HG03439 (cell line): ENCODE data around the gene KIDINS220.
"Not testable (repeated sequence)": the region's sequence is repeated elsewhere in the genome, so short reads cannot be mapped to it uniquely, and the experiment has no call there.

Experiments used
- ATAC-seq: cut with Tn5 transposase; IDR thresholded peaks from one replicate; pipeline ENCODE4 v1.9.1; 2021; ENCODE audit warnings: mild to moderate bottlenecking, moderate library complexity; ENCODE audit not compliant: unreplicated experiment

Gene KIDINS220

GRCh38 chr2:8756716-8757115, 80.7 kb downstream of the KIDINS220 start:
- no peak for ATAC-seq

DNA sequence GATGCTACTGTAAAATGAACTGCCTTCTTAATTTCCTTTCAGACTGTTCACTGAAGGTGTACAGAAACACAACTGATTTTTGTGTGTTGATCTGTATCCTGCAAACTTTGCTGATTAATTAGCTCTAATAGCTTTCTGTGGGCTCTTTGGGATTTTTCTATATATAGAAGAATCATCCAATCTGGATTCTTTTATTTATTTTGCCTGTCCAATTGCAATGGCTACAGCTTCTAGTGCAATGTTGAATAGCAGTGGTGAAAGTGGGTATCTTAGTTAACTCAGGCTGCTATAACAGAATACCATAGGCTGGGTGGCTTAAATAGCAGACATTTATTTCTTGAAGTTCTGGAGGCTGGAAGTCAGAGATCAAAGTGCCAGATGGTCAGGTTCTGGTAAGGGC, 81.2 kb downstream of the KIDINS220 start:
- ATAC-seq: no peak

DNA sequence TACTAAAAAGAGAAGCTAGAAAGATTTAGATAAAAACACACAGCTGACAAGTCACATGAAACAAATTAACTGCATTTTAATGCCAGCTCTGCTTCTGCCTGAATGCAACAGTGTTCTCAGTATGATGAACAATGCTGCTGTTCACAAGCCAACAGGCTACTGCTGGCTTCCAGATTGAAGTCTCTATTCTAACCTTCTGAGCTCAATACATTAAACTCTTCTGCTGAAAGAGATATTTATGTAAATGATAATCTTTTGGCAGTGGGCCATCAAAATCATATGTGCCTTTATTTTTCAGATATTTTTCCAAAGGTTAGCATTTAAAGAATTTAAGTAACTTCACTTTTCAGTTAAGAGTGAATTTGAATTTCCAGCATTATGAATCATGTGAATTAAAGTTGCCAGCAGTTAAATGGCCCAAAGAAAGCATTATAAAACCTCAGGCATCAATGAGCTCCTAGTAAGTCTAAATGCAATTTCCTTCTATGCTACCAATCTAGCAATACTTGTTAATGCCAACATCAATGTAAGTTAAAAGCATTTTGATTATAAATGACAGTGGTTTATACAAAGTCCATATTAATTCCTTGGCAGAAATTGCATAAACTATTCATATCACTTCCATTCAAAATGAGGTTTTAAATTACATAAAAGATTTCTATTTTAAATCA, 83.2 kb downstream of the KIDINS220 start:
- ATAC-seq: no peak

DNA sequence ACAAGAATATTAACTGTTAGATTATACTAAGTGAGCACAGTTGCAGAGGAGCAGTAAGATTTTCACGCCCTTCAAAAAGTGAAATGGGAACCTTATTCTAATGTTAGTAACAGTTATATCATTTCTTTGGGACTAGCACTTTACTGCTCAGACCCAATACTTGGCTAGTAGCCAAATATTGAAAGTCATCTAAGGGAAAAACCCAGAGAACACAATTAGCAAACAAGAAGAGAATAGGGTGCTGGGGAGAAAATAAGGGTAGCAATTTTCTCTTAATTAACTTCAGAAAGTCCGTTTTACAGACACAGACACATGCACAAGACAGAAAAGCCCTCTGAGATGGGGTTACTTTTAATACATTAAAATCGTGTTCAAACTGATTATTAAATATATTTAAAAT, 83.8 kb downstream of the KIDINS220 start:
- ATAC-seq: no peak

- no peak for ATAC-seq
Measured at GRCh38 chr2:8752385-8752784, 85.0 kb downstream of the KIDINS220 start.

DNA sequence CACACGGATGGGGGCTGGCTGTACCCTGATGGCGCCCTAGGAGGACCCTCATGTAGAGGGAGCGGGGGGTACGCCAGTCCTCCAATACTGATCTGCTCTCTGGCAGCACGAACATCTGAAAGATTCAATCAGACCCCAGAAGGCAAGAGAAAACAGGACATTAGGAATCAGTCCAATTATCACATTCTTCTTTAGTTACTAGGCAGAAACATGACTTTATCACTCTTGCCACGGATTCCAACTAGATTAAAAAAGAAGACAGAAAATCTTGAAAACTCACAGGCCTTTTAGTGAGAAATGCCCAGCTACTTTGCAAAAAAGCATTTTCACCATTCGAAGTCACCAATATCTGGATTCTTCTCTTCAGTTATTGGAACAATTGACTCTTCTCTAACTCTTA, 87.2 kb downstream of the KIDINS220 start:
- no peak for ATAC-seq

GRCh38 chr2:8743261-8743660, 94.2 kb downstream of the KIDINS220 start:
- no peak for ATAC-seq

DNA sequence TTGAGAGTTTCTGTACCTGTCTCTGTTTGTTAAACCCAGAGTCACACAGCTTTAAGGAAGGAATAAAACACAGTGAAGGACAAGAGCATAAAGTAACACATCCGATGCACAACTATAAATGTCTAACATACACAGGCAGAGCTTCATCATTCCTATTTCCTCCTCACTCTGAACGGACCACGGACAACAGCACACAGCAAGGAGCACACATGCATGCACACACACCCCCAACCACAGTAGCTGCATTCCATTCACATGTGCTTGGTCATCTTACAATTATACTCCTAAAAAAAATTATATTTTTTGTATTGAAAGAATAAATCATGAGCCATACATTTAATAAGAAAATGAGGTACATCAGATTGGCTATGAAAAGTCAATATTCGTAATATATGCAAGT, 97.3 kb downstream of the KIDINS220 start:
- ATAC-seq: no peak

- no peak for ATAC-seq
Measured at GRCh38 chr2:8737571-8738175, 99.7 kb downstream of the KIDINS220 start.

DNA sequence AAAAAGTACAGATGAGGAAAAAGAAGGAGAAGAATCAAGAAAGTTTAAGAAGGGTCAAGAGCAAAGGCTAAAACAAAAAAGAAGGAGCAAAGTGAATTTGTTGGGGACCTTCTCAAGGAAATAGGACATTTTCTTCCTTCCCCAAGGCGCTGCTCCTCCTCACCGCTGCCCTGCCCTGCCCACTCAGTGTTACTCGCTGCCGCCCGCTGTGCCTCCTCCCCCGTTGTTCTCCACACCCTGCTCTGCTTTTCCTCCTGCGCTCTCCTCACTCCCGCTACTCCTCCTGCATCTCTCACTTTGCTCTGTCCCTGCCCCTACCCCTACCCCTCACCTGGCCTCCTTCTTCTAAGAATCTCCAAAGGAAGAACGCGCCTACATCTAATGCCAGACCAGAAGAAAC, 104.8 kb downstream of the KIDINS220 start:
- ATAC-seq: no peak

DNA sequence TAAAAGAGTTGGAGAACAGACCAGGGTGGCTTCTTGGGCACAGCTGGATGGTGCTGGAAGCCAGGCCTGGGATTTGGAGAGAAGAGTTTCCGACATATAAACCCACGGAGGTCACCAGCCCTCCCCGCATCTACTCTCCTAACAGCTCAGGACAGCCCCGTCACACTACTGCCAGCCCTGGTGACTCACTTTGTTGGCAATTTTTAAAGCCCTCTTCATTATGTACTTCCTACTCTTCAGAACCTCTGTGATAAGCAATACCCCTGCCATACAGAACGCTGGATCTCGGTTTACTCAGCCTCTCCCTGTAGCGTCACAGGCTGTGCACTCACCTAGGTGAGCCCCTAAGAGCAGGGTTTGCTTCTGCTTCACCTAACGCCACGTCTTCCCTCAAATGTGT, 107.5 kb downstream of the KIDINS220 start:
- no peak for ATAC-seq

DNA sequence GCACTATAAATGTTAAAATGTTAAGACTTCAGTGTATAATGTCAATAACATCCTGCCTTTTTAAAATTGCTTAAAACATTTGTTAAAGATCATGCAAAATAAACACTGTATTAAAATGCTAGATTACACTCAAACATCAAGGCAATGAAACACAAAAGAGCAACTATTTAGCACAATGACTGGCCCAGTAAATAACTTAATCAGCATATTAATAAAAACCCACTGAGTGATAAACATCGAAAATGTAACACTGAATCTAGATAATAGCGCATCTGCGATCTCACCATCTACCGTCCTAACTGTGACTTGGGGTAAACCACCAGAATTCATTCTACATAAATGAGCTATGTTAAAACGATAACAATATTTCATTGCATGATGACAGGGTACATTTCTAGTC, 108.3 kb downstream of the KIDINS220 start:
- ATAC-seq: not testable (repeated sequence)

- ATAC-seq: no peak
Measured at GRCh38 chr2:8728305-8729015, 109.0 kb downstream of the KIDINS220 start.

DNA sequence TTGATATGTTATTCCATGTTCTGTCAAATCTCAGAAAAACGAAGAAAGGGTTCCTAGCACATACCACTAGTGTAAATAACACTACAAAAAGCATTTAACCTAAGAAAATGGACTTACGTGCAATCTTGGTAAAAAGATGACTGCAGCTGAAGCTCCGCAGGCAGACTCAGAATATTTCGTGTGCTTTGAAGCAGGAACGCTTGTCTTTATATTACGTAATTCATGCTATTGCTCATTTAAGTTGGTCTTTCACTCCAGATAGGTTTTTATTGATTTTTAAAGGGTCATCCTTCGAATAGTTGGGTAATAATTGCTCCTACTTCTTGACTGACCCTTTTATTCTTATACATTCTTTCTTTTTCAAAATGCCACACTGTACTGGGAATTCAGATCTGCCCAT, 111.6 kb downstream of the KIDINS220 start:
- ATAC-seq: no peak

GRCh38 chr2:8722986-8723385, 114.4 kb downstream of the KIDINS220 start:
- no peak for ATAC-seq

- ATAC-seq: no peak
Measured at GRCh38 chr2:8721410-8721809, 116.0 kb downstream of the KIDINS220 start.

GRCh38 chr2:8720741-8721140, 116.7 kb downstream of the KIDINS220 start:
- no peak for ATAC-seq

- no peak for ATAC-seq
Measured at GRCh38 chr2:8719528-8719927, 117.9 kb downstream of the KIDINS220 start.

GRCh38 chr2:8714971-8715370, 122.4 kb downstream of the KIDINS220 start:
- ATAC-seq: no peak

- ATAC-seq: no peak
Measured at GRCh38 chr2:8714283-8714682, 123.1 kb downstream of the KIDINS220 start.

GRCh38 chr2:8710951-8711350, 126.5 kb downstream of the KIDINS220 start:
- ATAC-seq: no peak

GRCh38 chr2:8709611-8710010, 127.8 kb downstream of the KIDINS220 start:
- ATAC-seq: no peak
